ENCODE data around the gene MEIS1. TPM values are rescaled to one million over a fixed set of nuclear protein-coding genes. Genes with fewer than 3 reads are reported as not detected.

MEIS1 gene
- total and polyA plus RNA-seq, 11 donors = 12.9 to 55.7 (median 41.8) TPM

GRCh38 chr2:66428986-66429612 lies 5.8 kb upstream of the MEIS1 start:
- DNase-seq (peak in 1 of 5 donors; percentile 18), ATAC-seq (no peak)
- peak overlapping the region in 1 of 12 donors; percentile 6 for H3K27ac ChIP-seq
- TF ChIP-seq CTCF (IDR thresholded peaks at IDR 0.05) = peak; percentile 55 to 86 (median 72)
- no peak for TF ChIP-seq POLR2A (IDR thresholded peaks at IDR 0.05)
- H3K4me3 ChIP-seq = no peak overlapping the region
- no peaks in the 10 kb centered on the region for H3K36me3 ChIP-seq
- H3K27me3 ChIP-seq = peaks cover 0 to 75% (median 40%) of the 10 kb centered on the region in 9 donors
- WGBS, 4 donors = 19 to 23% (median 22%) methylated on average over 5 of the region's 5 CpGs
- intact Hi-C loops (cut with DNase I) = loop anchor here in 8 of 10 donors (1.0 to 10.0 kb wide), 11 partner anchors 124 to 1416 kb away; no protein-coding TSS in a partner anchor
- peaks cover 0 to 17% (median 5%) of the 10 kb centered on the region in 12 donors for H3K4me1 ChIP-seq
- H3K9me3 ChIP-seq = no peaks in the 10 kb centered on the region

- no peaks in the 10 kb centered on the region for H3K36me3 ChIP-seq
- peaks cover 0 to 17% (median 5%) of the 10 kb centered on the region in 12 donors for H3K4me1 ChIP-seq
- TF ChIP-seq CTCF (IDR thresholded peaks at IDR 0.05) (no peak), POLR2A (IDR thresholded peaks at IDR 0.05) (no peak)
- H3K9me3 ChIP-seq = no peaks in the 10 kb centered on the region
- no peak overlapping the region for H3K4me3 ChIP-seq
- H3K27me3 ChIP-seq = peaks cover 0 to 71% (median 33%) of the 10 kb centered on the region in 9 donors
- DNase-seq (no peak), ATAC-seq (no peak)
- peak overlapping the region in 1 of 12 donors; percentile 95 for H3K27ac ChIP-seq
- intact Hi-C loops (cut with DNase I) = loop anchor here (1.0 to 10.0 kb wide), 19 partner anchors 65 to 1415 kb away; no protein-coding TSS in a partner anchor
Observed at GRCh38 chr2:66429693-66430504, 5.0 kb upstream of the MEIS1 start.

- Histone ChIP-seq H3K4me3 (no peak overlapping the region), H3K4me1 (peaks cover 0 to 12% (median 5%) of the 10 kb centered on the region in 12 donors), H3K27ac (peak overlapping the region in 1 of 12 donors; percentile 95), H3K36me3 (no peaks in the 10 kb centered on the region), H3K9me3 (no peaks in the 10 kb centered on the region), H3K27me3 (peaks cover 0 to 65% (median 25%) of the 10 kb centered on the region in 9 donors)
- TF ChIP-seq CTCF (IDR thresholded peaks at IDR 0.05) = no peak
- no peak for TF ChIP-seq POLR2A (IDR thresholded peaks at IDR 0.05)
- 50 to 67% (median 63%) methylated on average over 9 of the region's 9 CpGs for WGBS, 4 donors
- no peak for ATAC-seq
- intact Hi-C loops (cut with DNase I) = loop anchor here in 8 of 10 donors (5.0 to 10.0 kb wide), 11 partner anchors 64 to 1414 kb away; no protein-coding TSS in a partner anchor
- no peak for DNase-seq
Observed at GRCh38 chr2:66430505-66431273, 4.2 kb upstream of the MEIS1 start.
